ENCODE results near the gene GPR78.

DNA sequence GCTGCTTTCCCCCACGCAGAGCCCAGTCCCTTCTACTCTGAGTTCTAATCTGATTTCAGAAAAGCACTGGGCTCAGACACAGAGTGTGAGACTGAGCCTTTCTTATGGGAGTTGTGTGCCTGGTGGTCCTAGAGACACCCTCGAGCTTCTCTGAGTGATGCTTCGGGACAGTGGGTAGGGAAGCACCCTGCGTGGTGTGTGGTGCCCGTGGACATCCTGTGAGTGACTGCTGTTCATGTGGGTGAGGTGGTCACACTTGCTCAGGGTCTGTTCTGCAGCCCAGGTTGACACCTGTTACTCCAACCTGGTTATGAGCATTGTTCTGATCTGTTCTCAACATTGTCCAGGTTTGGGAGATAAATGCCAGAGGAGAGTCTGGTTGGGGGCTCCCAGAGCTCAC is 6.1 kb downstream of the GPR78 start:
- TF ChIP-seq RARG (CRISPR knock-in tag; IDR thresholded peaks at IDR 0.05; ENCODE audit: low read depth) (no peak), NFE2 (CRISPR knock-in tag; IDR thresholded peaks at IDR 0.05) (no peak)
